ENCODE results near the gene MCM6. TPM values are rescaled to one million over a fixed set of nuclear protein-coding genes. Genes with fewer than 3 reads are reported as not detected.

The MCM6 gene
- total RNA-seq (2022; extraction: Qiagen RNA extraction; ENCODE audit: low read depth) = 46.6 to 50.6 TPM (median 48.7 TPM) in 5 replicates

DNA sequence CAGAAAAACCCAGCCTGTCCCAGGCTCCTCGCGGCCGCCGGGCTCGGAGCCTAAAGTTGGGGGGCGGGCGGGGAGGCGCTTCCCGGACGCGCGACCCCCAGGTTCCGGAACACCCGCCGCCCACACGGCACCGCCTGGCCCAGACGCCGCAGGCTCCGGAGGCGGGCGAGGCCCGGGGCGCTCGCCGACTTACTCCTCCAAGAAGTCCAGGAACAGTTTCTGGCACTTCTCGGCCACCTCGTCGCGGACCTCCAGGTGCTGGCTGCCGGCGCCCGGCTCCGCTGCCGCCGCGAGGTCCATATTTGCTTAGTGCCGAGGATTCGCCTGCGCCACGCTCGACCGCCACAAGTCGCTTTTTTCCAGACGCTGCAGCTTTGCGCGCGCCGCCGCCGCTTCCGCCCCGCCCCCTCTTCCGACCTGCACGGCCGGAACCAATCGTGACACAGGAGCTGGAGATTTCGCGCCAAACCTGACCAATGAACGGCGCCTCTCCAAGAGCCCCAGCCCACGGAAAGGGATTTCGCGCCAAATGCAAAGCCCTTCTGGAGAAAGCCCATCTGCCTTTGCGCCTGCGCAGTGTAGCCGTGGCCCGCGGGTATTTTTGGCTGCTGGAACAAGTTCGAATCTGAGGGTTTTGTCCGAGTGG, at the start of gene MCM6:
TSS of gene MCM6 (minus strand) at position 378 of the 646 bp plus-strand sequence. CDS start at position 300, 78 bp downstream.

DNA sequence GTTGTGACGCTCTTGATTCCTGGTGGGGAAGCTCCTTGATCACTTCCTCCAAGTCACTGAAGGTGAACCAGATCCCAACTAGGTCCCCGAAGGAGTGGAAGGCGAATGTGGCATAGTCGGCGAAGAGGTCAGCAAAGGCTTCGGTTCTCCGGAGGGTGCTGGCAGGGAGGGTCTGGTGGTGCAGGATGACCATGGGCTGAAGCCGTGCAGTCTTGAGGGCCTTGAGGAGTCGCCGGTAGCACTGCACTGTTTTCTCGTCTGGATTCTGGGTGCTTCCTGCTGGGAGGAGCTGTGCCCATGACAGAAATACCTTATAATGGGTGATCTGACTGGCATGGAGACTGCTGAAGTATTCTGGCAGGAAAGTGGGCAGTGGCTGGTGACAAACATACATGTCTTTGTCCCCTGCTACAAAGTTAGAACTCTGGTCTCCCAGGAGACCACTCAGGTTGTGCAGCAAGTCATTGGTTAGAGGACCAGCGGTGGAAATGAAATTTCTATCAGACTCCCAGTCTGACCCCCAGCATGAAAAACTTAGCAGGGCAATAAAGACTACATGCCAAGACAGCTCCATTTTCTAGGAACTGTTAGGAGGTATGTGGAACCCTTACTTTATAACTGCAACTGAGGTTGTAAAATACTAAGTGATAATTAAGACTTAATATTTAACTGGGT, 39.5 kb downstream of the MCM6 start, which contains the start of gene LCT:
TSS of gene LCT (minus strand) at position 589 of the 675 bp plus-strand sequence. CDS start at position 574, 15 bp downstream.

Other genes with a start within 250 kb of the MCM6 start
- 27.6 to 43.8 TPM (median 41.2 TPM) in 5 replicates for gene UBXN4, start 134.6 kb downstream of the MCM6 start, total RNA-seq (2022; extraction: Qiagen RNA extraction; ENCODE audit: low read depth)
- gene LCT, start 39.3 kb downstream of the MCM6 start, total RNA-seq (2022; extraction: Qiagen RNA extraction; ENCODE audit: low read depth) = 0.02 to 0.07 TPM (median 0.03 TPM) in 5 replicates
- 50.5 to 58.2 TPM (median 56.0 TPM) in 5 replicates for gene DARS1, start 109.2 kb upstream of the MCM6 start, total RNA-seq (2022; extraction: Qiagen RNA extraction; ENCODE audit: low read depth)
- gene CXCR4, start 241.7 kb upstream of the MCM6 start, total RNA-seq (2022; extraction: Qiagen RNA extraction; ENCODE audit: low read depth) = 0.60 to 1.1 TPM (median 0.80 TPM) in 5 replicates